OCI-LY3 (cell line): Measurements from ENCODE around the gene TEX101.

Experiments
- EZH2phosphoT487 ChIP-seq: fragments of 200-600 bp; shearing (Covaris generic); IDR thresholded peaks from 2 replicates; pipeline ENCODE4 v1.6.1; 2018; ENCODE audit warnings: antibody characterized with exemption, mixed run types, low read depth
- TF ChIP-seq, protein P1 (sequence below): fragments of 200-600, 300-600 bp; sonication (generic); IDR thresholded peaks from 2 replicates; pipeline ENCODE4 v1.5.1; 2014; ENCODE audit warnings: antibody characterized with exemption, low read length, low read depth

DNA sequence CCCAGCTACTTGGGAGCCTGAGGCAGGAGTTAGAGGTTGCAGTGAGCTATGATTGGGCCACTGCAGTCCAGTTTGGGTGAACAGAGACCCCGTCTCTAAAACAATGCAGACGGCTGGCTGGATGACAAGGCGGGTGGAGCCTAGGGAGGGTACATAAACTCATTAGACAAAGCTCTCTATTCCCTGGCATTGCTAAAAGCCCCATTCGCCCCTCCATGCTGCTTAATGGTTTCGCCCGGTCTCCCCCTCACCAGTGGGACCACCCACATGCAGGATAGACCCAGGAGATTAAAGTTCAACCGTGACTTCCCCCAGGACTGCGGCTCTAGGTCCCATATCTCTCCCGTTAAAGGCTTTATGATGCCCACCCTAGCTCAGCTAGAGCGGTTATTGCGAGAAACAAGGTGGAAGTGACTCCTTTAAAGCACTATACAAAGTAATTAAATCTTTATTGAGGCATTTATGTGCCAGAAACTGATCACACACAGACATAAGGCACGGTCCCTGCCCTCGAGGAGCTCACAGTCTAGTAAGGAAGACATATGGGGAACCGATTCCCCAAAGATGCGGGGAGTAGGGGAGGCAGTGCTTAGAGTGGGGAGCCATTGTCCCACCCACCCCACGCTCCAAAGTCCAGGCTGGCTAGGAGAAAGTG, 45.8 kb downstream of the TEX101 start:
- TF ChIP-seq EZH2phosphoT487, result no peak
- TF ChIP-seq, protein P1, sequence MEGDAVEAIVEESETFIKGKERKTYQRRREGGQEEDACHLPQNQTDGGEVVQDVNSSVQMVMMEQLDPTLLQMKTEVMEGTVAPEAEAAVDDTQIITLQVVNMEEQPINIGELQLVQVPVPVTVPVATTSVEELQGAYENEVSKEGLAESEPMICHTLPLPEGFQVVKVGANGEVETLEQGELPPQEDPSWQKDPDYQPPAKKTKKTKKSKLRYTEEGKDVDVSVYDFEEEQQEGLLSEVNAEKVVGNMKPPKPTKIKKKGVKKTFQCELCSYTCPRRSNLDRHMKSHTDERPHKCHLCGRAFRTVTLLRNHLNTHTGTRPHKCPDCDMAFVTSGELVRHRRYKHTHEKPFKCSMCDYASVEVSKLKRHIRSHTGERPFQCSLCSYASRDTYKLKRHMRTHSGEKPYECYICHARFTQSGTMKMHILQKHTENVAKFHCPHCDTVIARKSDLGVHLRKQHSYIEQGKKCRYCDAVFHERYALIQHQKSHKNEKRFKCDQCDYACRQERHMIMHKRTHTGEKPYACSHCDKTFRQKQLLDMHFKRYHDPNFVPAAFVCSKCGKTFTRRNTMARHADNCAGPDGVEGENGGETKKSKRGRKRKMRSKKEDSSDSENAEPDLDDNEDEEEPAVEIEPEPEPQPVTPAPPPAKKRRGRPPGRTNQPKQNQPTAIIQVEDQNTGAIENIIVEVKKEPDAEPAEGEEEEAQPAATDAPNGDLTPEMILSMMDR, result no peak
